Measurements from ENCODE around the gene GSN. TPM values are rescaled to one million over a fixed set of nuclear protein-coding genes. Genes with fewer than 3 reads are reported as not detected.

GSN gene
- total and polyA plus RNA-seq, 3 experiments from 2014 or later = 4.1 to 6.3 (median 4.2) TPM

GRCh38 chr9:121283856-121284732, 16.1 kb downstream of the GSN start:
- no peaks in the 10 kb centered on the region for H3K9me3 ChIP-seq (ENCODE audit: low read length)
- peak overlapping the region in 1 of 8 donors; percentile 47 for H3K27ac Mint-ChIP-seq
- H3K27me3 Mint-ChIP-seq = peaks cover 0 to 2% of the 10 kb centered on the region in 2 donors
- ChIA-PET CTCF (interaction anchor here (2.8 kb wide), 1 partner anchor 36 kb away, joined by 8 read pairs; no protein-coding TSS in a partner anchor), POLR2A (no interaction called here)
- H3K4me3 Mint-ChIP-seq = no peak overlapping the region
- no peak for DNase-seq
- H3K36me3 Mint-ChIP-seq = peaks cover 0 to 2% (median 0%) of the 10 kb centered on the region in 3 donors
- no peak overlapping the region for H3K27ac ChIP-seq (ENCODE audit: low read depth, low read length)
- H3K4me1 Mint-ChIP-seq = peaks cover 0 to 1% (median 0%) of the 10 kb centered on the region in 3 donors
- H3K27me3 ChIP-seq (ENCODE audit: insufficient read depth, low read length, poor library complexity, severe bottlenecking) = no peaks in the 10 kb centered on the region
- H3K4me3 ChIP-seq (ENCODE audit: low read length) = no peak overlapping the region
- H3K4me1 ChIP-seq (ENCODE audit: insufficient read depth, low read length) = no peaks in the 10 kb centered on the region
- H3K36me3 ChIP-seq (ENCODE audit: insufficient read depth, low read length) = no peaks in the 10 kb centered on the region
- no peaks in the 10 kb centered on the region for H3K9me3 Mint-ChIP-seq

GRCh38 chr9:121284733-121285451, 16.9 kb downstream of the GSN start:
- H3K27me3 Mint-ChIP-seq = peaks cover 0 to 2% of the 10 kb centered on the region in 2 donors
- H3K36me3 Mint-ChIP-seq = peaks cover 0 to 2% (median 0%) of the 10 kb centered on the region in 3 donors
- Histone ChIP-seq H3K4me1 (ENCODE audit: insufficient read depth, low read length) (no peaks in the 10 kb centered on the region), H3K4me3 (ENCODE audit: low read length) (no peak overlapping the region), H3K27ac (ENCODE audit: low read depth, low read length) (no peak overlapping the region), H3K9me3 (ENCODE audit: low read length) (no peaks in the 10 kb centered on the region), H3K27me3 (ENCODE audit: insufficient read depth, low read length, poor library complexity, severe bottlenecking) (no peaks in the 10 kb centered on the region), H3K36me3 (ENCODE audit: insufficient read depth, low read length) (no peaks in the 10 kb centered on the region)
- POLR2A ChIA-PET = no interaction called here
- CTCF ChIA-PET = interaction anchor here (2.8 kb wide), 1 partner anchor 35 kb away, joined by 8 read pairs; no protein-coding TSS in a partner anchor
- peaks cover 0 to 1% (median 0%) of the 10 kb centered on the region in 3 donors for H3K4me1 Mint-ChIP-seq
- H3K27ac Mint-ChIP-seq = no peak overlapping the region
- DNase-seq = no peak
- no peaks in the 10 kb centered on the region for H3K9me3 Mint-ChIP-seq
- no peak overlapping the region for H3K4me3 Mint-ChIP-seq

GRCh38 chr9:121285835-121286687, 18.1 kb downstream of the GSN start:
- H3K4me3 Mint-ChIP-seq = no peak overlapping the region
- H3K9me3 Mint-ChIP-seq = no peaks in the 10 kb centered on the region
- Histone ChIP-seq H3K4me3 (ENCODE audit: low read length) (no peak overlapping the region), H3K27ac (ENCODE audit: low read depth, low read length) (peak overlapping the region; percentile 80), H3K4me1 (ENCODE audit: insufficient read depth, low read length) (no peaks in the 10 kb centered on the region), H3K9me3 (ENCODE audit: low read length) (no peaks in the 10 kb centered on the region), H3K27me3 (ENCODE audit: insufficient read depth, low read length, poor library complexity, severe bottlenecking) (no peaks in the 10 kb centered on the region), H3K36me3 (ENCODE audit: insufficient read depth, low read length) (no peaks in the 10 kb centered on the region)
- ChIA-PET POLR2A (no interaction called here), CTCF (no interaction called here)
- no peak for DNase-seq
- H3K4me1 Mint-ChIP-seq = peaks cover 0 to 1% (median 0%) of the 10 kb centered on the region in 3 donors
- H3K27me3 Mint-ChIP-seq = peaks cover 0 to 2% of the 10 kb centered on the region in 2 donors
- peaks cover 0 to 2% (median 0%) of the 10 kb centered on the region in 3 donors for H3K36me3 Mint-ChIP-seq
- peak overlapping the region in 1 of 8 donors; percentile 38 for H3K27ac Mint-ChIP-seq

GRCh38 chr9:121286688-121286972, 18.7 kb downstream of the GSN start:
- Mint-ChIP-seq H3K9me3 (no peaks in the 10 kb centered on the region), H3K4me1 (peaks cover 0 to 1% (median 0%) of the 10 kb centered on the region in 3 donors)

GRCh38 chr9:121286973-121287741, 19.2 kb downstream of the GSN start:
- Mint-ChIP-seq H3K27me3 (peaks cover 0 to 2% of the 10 kb centered on the region in 2 donors), H3K9me3 (no peaks in the 10 kb centered on the region), H3K4me1 (no peaks in the 10 kb centered on the region), H3K27ac (peak overlapping the region in 1 of 8 donors; percentile 74), H3K4me3 (no peak overlapping the region), H3K36me3 (peaks cover 0 to 2% (median 0%) of the 10 kb centered on the region in 3 donors)
- Histone ChIP-seq H3K27ac (ENCODE audit: low read depth, low read length) (peak overlapping the region; percentile 80), H3K4me3 (ENCODE audit: low read length) (no peak overlapping the region), H3K4me1 (ENCODE audit: insufficient read depth, low read length) (no peaks in the 10 kb centered on the region), H3K36me3 (ENCODE audit: insufficient read depth, low read length) (no peaks in the 10 kb centered on the region), H3K9me3 (ENCODE audit: low read length) (no peaks in the 10 kb centered on the region), H3K27me3 (ENCODE audit: insufficient read depth, low read length, poor library complexity, severe bottlenecking) (no peaks in the 10 kb centered on the region)
- ChIA-PET POLR2A (no interaction called here), CTCF (interaction anchor here (1.0 kb wide), 1 partner anchor 9 kb away, joined by 3 read pairs; no protein-coding TSS in a partner anchor)
- no peak for DNase-seq

More at GRCh38 chr9:121286688-121286972, 18.7 kb downstream of the GSN start:
- DNase-seq = no peak
- H3K27me3 ChIP-seq (ENCODE audit: insufficient read depth, low read length, poor library complexity, severe bottlenecking) = no peaks in the 10 kb centered on the region
- no peak overlapping the region for H3K4me3 ChIP-seq (ENCODE audit: low read length)
- no peaks in the 10 kb centered on the region for H3K9me3 ChIP-seq (ENCODE audit: low read length)
- H3K4me1 ChIP-seq (ENCODE audit: insufficient read depth, low read length) = no peaks in the 10 kb centered on the region
- Mint-ChIP-seq H3K4me3 (no peak overlapping the region), H3K27me3 (peaks cover 0 to 2% of the 10 kb centered on the region in 2 donors), H3K27ac (peak overlapping the region in 1 of 8 donors; percentile 38), H3K36me3 (peaks cover 0 to 2% (median 0%) of the 10 kb centered on the region in 3 donors)
- POLR2A ChIA-PET = no interaction called here
- no peaks in the 10 kb centered on the region for H3K36me3 ChIP-seq (ENCODE audit: insufficient read depth, low read length)
- H3K27ac ChIP-seq (ENCODE audit: low read depth, low read length) = peak overlapping the region; percentile 80
- CTCF ChIA-PET = interaction anchor here (1.0 kb wide), 1 partner anchor 8 kb away, joined by 3 read pairs; no protein-coding TSS in a partner anchor

- H3K4me3 Mint-ChIP-seq = no peak overlapping the region
- no peaks in the 10 kb centered on the region for H3K36me3 ChIP-seq (ENCODE audit: insufficient read depth, low read length)
- H3K27me3 Mint-ChIP-seq = no peaks in the 10 kb centered on the region
- no peaks in the 10 kb centered on the region for H3K4me1 ChIP-seq (ENCODE audit: insufficient read depth, low read length)
- H3K9me3 Mint-ChIP-seq = no peaks in the 10 kb centered on the region
- H3K27ac Mint-ChIP-seq = no peak overlapping the region
- H3K4me3 ChIP-seq (ENCODE audit: low read length) = no peak overlapping the region
- H3K27ac ChIP-seq (ENCODE audit: low read depth, low read length) = peak overlapping the region; percentile 31
- H3K36me3 Mint-ChIP-seq = peaks cover 0 to under 1% (median 0%) of the 10 kb centered on the region in 3 donors
- H3K27me3 ChIP-seq (ENCODE audit: insufficient read depth, low read length, poor library complexity, severe bottlenecking) = no peaks in the 10 kb centered on the region
- CTCF ChIA-PET = interaction anchor here (0.8 kb wide), 1 partner anchor 87 kb away, joined by 3 read pairs; no protein-coding TSS in a partner anchor
- POLR2A ChIA-PET = no interaction called here
- no peaks in the 10 kb centered on the region for H3K4me1 Mint-ChIP-seq
- H3K9me3 ChIP-seq (ENCODE audit: low read length) = no peaks in the 10 kb centered on the region
- DNase-seq = no peak
Observed at GRCh38 chr9:121288673-121289025, 20.7 kb downstream of the GSN start.

GRCh38 chr9:121289026-121289771, 21.2 kb downstream of the GSN start:
- no peaks in the 10 kb centered on the region for H3K9me3 ChIP-seq (ENCODE audit: low read length)
- H3K4me3 ChIP-seq (ENCODE audit: low read length) = no peak overlapping the region
- Mint-ChIP-seq H3K36me3 (no peaks in the 10 kb centered on the region), H3K9me3 (no peaks in the 10 kb centered on the region), H3K4me3 (no peak overlapping the region), H3K4me1 (no peaks in the 10 kb centered on the region), H3K27me3 (no peaks in the 10 kb centered on the region), H3K27ac (no peak overlapping the region)
- ChIA-PET POLR2A (no interaction called here), CTCF (interaction anchor here (0.8 kb wide), 1 partner anchor 87 kb away, joined by 3 read pairs; no protein-coding TSS in a partner anchor)
- H3K27me3 ChIP-seq (ENCODE audit: insufficient read depth, low read length, poor library complexity, severe bottlenecking) = no peaks in the 10 kb centered on the region
- H3K4me1 ChIP-seq (ENCODE audit: insufficient read depth, low read length) = no peaks in the 10 kb centered on the region
- H3K27ac ChIP-seq (ENCODE audit: low read depth, low read length) = peak overlapping the region; percentile 31
- no peak for DNase-seq
- no peaks in the 10 kb centered on the region for H3K36me3 ChIP-seq (ENCODE audit: insufficient read depth, low read length)
